Measurements from ENCODE around the gene RCBTB2.

The RCBTB2 gene

DNA sequence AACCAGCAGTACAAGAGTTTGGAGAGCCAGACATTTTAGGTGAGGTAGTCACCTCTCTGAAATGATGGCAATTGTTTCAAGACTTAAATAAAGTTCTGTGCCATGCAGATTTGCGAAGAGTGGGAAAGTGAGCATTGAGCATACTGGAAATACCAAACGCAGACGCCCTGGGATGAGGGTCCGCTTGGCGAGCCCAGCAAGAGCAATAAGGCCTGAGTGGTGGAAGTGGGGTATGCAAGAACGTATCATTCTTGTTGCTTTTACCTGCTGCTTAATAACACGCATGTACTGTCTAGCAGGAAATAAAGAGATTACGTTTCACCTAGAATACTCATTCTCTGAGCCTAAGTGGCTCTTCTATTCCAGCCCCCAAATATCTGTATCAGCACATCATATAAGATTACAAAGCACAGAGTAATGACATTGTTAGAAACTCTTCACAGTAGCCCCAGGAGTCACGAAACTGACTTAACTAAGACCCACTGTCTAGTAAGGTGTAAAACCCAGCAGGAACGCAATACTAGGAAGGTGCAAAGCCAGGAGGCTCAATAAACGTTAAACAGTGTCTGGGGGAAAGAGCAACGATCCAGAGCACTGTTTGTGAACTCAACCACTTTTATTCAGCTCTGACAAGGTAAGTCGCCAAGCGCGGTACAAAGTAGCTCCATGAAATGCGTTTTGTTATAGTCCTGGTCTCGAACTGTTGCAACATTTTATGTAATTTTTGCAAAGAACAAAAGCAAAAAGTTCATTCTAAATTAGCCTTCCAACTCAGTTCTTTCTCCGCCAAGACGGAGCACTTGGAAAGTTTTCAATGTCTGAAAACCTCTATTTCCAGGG is 1.2 kb downstream of the RCBTB2 start:
- DNase-seq (ENCODE audit: low spot score): no peak

DNA sequence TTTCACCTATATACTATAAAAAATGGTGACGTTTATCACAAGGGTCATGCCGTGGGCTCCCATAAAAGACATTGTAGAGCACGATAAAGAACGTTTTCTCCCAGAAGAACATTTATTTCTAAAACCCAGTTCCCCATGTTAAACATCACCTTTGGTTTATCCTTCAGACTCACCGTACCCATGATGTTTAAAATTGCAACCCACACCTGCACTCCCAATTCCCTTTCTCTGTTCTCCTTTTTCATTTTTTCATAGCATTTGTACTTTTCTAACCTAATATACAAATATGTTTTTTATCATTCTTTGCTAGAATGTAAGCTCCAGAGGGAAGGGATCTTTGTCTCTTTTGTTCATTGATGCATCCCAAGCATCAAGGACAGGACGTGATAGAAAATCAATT is 2.0 kb downstream of the RCBTB2 start:
- DNase-seq (ENCODE audit: low spot score): no peak

DNA sequence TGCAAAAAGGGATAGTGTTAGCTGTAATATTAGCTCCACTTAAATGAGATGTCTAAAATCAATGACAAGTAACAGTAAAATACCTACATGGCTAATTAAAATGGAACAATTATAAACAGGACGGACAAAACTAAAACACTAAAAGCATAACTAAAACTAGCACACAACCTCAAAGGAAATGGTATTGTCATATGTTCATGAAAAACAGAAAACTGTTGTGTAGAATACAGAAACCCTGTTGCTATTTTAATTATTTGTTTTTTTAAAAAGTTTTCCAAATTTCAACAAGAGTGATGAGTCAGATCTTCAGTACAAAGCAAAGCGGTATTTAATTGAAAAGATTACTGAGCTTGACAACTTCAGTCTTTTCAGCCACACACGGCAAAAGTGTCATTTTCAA is 4.2 kb downstream of the RCBTB2 start:
- no peak for DNase-seq (ENCODE audit: low spot score)

DNA sequence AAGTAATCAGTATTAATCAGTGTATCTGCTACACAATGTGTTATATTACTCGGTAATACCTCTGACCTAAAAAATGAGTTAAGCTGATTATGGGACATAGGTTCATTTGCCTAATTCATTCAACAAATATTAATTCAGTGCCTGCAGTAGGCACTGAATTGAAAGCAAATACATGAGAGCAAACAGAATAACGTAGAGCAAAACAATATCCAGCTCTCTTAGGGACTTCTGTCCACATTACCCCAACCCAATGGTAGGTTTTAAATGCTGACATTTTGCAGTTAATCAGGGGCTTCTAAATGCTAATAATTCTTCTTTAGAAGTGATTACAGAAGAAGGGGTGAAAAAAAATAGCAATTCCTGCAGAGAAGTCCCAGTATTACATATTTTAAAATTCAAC is 4.9 kb downstream of the RCBTB2 start:
- DNase-seq (ENCODE audit: low spot score): no peak

DNA sequence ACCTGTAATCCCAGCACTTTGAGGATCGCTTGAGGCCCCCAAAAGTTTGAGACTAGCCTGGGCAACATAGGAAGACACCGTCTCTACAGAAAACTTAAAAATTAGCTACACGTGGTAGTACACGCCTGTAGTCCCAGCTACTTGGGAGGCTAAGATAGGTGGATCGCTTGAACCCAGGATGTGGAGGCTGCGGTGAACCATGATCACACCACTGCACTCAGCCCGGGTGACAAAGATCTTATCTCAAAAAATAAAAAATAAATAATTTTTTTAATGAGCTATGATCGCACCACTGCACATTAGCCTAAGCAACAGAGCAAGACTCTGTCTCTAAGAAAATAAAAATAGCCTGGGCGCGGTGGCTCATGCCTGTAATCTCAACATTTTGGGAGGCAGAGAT is 6.6 kb downstream of the RCBTB2 start:
- no peak for DNase-seq (ENCODE audit: low spot score)

DNA sequence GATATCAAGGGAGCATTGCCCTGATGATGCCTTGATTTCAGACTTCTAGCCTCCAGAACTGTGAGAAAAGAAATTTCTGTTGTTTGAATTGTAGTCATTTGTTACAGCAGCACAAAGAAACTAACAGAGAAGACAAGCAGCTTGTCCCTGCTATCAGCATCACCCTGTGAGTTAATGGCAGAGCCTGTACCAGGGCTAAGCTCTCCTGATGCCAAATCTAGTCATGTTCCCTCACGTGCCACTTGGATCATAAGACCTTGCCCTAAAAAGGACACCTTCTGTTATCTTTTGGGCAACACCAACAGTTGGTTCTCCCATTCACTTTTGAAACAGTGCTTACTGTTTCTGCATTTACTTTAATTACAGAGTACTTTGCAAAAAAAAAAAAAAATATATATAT is 14.8 kb downstream of the RCBTB2 start:
- no peak for DNase-seq (ENCODE audit: low spot score)

DNA sequence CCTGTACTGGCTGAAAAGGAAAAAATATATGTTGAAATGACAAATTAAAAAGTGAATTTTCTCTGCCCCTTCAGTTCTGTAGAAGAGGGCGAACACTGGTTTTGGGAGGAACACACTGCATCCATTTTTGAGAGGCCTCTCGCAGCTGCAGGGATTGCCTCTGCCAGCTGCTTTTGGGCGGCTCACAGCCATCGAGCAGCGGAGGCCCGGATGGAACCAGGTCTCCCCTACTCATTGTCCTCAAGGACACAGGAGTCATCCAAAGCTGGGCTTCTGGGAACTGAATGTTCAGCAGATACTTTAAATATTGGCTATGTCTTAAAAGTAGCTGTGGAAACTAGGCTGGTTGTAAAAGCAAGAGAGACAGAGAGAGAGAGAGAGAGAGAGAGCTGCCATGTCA is 17.1 kb downstream of the RCBTB2 start:
- DNase-seq (ENCODE audit: low spot score): no peak

DNA sequence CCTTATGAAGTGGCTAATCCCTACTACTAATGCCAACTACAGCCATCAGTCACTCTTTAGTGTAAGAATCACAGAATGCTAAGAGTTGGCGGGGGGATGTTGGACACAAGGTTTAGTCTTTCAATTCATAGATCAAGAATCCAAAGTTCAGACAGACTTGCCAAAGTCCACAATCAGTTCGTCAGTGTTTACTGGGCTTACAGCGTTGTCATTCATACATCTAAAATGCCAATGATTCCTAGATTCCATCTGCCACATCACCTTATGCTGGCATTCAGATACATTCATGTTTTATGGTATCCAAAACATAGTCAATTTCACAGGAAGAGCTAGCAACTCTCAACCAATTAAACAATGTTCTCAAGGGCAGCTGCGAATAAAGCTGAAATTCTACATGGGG is 18.1 kb downstream of the RCBTB2 start:
- no peak for DNase-seq (ENCODE audit: low spot score)

DNA sequence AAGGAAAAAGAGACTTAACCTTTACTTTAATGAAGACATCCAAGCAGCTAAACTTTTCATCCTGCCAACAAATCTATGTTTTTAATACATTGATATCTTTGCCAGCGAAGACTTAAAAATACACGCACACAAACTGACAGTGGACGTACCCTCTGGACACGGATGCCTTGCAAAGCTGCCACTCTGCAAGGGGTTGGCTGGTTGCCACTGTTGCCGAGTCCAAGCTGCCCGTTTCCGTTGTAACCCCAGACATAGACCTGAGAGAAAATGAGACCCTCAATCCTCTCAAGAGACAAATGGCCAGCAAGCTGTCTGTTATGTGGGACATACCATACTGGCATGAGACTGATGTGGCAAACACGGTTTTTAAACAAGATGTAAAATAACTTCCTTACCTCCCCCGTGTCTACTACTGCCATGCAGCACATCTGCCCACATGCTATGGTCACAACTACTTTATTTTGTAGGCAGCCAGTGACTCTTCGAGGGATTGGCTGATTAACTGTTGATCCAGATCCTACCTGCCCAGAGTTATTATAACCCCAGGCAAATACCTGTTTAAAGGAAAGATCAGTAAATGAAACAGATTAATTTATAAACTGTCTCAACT is 21.2 kb downstream of the RCBTB2 start:
- no peak for DNase-seq (ENCODE audit: low spot score)

DNA sequence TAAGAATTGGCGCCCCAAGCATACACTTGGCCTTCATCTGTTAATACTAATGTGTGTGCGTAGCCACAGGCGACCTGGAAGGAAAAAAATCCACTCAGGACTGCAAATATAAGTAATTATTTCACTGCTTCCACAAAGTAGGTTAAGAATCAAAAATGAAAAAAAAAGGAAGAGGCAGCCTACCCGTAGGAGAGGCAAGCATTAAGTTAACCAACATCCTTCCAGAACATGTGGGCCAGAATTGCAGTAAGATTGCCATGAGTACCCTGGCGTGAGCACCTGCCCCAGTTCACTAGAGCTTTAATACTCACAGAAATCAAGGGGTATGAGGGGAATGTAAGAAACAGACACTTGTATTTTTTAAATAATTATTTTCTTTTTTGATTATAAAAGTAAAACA is 22.2 kb downstream of the RCBTB2 start:
- no peak for DNase-seq (ENCODE audit: low spot score)

DNA sequence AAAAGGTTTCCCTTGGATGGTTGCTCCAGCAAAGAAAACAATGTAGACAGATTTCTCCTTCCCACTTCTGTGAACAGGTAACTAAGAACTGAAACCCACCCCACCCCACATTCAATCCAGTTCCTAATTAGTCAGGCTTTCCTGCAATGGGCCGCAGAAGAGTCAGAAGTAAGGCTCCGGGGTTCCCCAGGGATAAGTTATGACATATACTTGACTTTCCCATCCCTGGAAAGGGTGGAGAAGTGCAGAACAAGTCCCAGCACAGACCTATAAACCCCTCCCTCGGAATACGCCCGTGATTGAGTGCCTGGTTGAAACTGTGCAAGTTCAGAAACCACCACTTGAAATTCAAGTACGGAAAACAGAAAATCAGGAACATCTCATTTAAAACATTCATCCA is 24.9 kb downstream of the RCBTB2 start:
- DNase-seq (ENCODE audit: low spot score): no peak

DNA sequence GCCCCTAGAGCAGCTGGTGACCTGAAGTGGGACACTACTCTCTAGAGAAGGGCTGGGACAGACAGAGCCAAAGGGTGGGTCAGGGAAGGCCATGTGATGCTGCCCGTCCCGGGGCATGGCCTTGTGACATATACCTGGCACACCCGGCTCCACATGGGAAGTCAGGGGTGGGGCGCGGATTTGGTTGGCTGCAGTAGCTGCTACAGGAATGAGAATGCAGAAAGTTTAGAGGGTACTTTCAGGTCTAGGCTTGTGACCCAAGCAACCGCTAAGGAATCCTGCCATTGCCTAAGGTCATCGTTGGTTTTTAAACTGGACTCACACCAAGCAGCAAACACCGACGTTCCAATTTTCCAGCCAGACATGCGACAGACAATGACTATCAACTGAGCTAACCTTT is 25.9 kb downstream of the RCBTB2 start:
- no peak for DNase-seq (ENCODE audit: low spot score)

DNA sequence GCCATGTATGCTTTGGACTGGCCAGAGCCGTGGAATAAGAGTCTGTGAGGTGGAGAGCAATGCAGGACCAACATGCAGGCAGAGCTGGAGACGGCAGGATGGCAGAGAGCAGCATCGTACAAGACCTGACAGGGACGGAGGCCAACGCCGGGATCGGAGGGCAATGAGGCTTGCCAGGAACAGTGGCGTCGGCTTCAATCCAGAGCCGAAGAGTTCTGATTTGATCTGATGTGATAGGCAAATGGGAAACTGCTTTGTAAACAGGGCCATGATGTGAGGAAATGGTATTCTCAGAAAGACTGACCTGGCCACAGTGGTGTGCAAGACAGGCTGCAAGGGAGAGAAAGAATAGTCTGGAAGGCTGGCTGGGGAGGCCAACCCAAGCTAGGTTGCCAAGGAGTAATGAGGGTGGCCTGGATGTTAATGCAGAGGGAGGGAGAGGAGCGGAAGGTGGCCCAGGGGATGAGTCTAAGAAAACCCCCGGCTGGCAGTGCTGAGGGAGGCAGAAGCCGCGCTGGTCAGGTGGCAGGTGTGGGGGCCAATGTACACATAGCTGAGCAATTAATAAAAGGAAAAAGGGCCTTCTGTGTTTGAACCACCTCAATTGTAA is 26.7 kb downstream of the RCBTB2 start:
- DNase-seq (ENCODE audit: low spot score): no peak

DNA sequence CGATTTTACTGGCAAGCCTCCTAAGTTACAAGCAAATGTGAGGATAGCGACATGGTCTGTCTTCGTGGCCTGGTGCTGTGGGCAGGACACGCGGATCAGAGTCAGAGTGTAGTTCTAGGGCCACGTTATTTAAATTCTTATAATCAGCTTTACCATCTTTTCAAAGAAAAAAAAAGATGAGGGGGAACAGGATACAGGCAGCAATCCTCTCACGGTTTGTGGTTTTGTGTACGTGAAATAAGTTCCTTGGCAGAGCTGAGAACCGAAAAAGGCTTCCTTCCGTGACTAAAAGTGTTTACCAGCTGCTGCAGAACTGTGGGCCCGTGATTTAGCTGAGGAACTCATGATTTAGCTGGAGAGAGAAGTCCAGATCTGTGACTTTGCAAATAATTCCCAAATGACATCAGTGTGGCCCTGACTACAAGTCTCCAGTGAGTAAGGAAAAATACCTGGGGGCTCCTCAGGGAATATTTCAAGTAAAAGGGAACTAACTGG is 27.2 kb downstream of the RCBTB2 start:
- peak; percentile 46 for DNase-seq (ENCODE audit: low spot score)

DNA sequence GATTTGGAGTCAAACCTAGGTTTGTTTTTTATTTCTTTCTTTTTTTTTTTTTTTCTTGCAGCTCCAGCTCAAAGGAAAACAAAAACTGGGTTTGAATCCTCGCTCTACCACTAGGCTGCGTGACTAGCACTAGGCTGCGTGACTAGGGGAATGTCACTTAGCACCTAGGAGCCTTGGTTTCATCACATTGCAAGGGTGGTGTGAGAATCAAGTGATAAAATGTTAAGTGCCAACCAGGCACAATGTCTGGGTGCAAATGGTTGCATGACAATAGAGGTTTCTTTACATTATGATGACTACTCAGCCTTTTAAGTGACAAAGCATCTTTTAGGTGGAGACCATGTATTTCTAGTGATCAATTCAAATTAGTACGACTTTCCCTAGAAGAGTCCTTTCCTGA is 27.9 kb downstream of the RCBTB2 start:
- DNase-seq (ENCODE audit: low spot score): no peak

DNA sequence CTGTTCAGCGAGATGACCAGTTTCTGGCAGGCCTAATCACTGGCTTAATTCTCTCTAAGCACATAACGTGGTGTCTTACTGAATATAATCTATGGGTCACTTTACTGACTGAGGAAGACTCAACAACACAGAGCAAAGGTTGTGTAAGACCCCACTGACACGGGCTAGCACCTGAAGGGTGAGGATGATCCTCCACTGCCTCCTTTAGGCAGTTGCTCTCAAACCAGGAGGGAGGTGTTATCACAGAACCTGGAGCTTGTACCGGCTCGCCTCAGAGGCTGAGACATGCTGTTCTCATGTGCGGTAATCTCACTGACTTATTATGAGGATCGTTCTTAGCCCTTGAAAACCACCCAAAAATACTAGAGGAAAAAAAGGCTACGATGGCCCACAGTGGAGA is 28.3 kb downstream of the RCBTB2 start:
- no peak for DNase-seq (ENCODE audit: low spot score)

DNA sequence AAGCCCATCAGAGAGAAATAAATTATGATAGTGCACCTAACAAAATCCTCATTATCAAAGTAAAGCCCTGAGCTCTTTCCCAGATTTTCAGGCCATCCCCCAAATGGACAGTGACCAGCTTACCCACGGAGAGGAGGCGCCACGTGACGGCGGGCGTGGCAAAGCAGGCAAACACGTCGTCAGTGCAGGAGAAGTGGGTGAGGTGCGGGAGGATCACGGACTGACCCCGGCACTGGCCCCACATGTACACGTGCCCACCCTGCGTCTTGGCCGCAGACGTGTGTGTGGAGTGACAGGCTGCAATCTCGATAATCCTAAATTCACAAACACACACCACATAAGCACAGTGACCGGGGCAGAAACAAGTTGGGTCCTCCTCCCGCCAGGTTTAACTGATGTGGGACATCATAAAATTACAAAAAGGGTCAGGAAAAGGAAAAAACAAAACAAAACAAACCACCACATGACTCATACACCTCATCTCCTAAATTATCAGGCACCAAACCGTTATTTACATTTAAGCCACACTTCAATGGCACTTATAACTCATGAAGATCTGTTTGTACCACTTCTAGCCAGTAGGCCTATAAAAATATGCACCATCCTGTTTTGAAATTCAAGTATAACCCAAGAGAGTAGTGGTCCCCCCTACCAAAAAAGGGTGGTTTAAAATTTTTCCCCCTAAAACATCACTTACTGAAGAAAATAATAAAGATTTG is 30.1 kb downstream of the RCBTB2 start:
- no peak for DNase-seq (ENCODE audit: low spot score)

DNA sequence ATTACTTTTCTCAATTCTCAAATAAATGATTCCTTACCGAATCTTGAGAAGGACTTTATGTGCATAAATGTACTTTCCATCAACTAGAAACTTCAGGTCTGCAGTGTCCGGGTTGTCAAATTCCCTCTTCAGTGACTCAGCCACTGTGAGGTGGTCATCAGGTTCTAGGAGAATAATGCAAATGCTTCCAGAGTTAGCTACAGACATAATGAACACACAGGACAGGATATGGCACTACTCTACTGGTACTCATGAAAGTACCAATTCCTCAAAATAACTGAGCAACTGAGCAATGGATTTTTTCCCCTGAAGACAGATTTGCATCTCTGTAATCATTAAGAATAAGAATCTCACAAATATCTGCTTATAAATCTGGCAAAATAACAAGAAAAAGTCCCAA is 31.2 kb downstream of the RCBTB2 start:
- DNase-seq (ENCODE audit: low spot score): no peak

DNA sequence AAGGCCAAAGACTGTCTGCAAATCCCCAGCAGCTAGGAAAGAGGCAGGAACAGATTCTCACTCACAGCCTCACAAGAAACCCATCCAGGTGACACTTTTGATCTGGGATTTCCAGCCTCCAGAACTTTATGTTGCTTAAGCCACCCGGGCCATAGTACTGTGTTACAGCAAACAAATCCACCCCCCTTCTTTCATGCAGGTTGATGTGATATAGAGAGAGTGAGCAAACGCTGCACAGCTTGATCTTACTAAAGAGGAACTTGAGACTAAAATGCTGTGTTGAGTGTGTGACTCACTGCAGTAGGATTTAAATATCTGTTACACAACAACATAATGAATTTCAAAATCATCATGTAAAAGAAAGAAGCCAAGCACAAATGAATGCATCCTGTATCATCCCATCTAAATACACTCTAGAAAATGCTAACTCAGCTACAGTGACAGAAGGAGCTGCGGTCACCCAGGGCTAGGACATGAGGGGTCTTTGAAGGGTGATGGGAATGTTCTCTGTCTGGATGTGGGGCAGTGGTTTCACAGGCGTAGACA is 32.2 kb downstream of the RCBTB2 start:
- DNase-seq (ENCODE audit: low spot score): peak; percentile 74

DNA sequence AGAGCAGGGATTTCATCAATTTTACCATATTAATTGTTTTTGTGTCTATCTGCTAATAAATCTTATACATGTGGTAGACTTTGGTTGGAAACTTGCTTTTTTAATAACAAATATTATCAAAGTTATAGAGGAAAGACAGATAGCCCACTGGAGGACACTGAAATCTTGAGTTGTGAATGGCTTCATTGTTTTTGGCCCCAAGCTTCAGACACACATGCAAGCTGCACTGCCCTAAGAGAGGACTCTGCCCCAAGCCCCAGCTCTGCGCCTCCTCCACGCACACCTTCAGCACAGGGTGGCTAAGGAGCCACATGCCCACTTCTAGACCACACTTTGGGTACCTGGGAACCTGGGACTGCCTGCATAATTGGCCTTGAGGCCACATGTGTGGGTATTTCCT is 35.2 kb downstream of the RCBTB2 start:
- no peak for DNase-seq (ENCODE audit: low spot score)

DNA sequence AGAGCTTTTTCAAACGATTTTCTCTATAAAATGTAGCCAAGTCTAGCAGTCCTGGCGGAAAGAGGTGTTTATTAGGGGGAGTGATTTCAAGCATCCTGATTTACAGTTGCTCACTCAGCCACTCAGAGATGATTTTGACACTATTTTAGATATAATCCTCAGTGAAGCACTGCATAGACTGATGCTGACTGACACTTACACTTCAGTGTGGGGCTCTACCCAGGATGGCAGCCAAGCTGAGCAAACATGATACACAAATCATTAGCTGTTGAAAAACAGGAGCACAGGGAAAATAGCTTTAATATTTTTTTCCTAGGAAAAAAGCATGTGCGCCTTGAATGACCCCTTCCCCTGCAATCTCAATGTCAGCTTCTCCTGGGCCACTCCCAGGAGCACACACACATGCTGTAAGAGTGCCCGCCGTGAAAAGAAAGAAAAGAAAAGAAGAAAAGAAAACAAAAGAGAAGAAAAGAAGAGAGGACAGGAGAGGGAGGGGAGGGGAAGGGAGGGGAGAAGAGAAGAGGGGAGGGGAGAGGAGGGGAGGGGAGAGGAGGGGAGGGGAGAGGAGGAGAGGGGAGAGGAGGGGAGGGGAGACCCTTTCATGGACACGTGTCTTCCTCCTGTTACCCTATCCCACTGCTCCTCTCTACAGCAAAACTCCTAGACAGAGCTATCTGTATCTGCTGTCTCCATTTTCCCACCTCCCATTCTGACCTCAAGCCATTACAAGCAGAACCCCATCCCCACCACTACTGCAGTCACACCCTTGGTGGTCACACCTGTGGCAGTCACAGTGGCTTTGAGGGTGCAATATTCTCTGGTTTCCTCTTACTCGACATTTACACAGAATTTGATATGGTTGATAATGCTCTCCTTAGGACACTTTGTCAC is 36.4 kb downstream of the RCBTB2 start:
- DNase-seq (ENCODE audit: low spot score): no peak

Data from AG20443 (cell line).